GM20431 (cell line): Measurements from ENCODE around the gene DDX25.

Experiments used
- in situ Hi-C: fragments of 300-500 bp; cut with MseI, MboI; formaldehyde crosslinking; loops from one replicate; pipeline ENCODE4 v1.15.0; 2020; ENCODE audit warnings: low sequenced_read_pairs; ENCODE audit not compliant: unreplicated experiment

The DDX25 gene

DNA sequence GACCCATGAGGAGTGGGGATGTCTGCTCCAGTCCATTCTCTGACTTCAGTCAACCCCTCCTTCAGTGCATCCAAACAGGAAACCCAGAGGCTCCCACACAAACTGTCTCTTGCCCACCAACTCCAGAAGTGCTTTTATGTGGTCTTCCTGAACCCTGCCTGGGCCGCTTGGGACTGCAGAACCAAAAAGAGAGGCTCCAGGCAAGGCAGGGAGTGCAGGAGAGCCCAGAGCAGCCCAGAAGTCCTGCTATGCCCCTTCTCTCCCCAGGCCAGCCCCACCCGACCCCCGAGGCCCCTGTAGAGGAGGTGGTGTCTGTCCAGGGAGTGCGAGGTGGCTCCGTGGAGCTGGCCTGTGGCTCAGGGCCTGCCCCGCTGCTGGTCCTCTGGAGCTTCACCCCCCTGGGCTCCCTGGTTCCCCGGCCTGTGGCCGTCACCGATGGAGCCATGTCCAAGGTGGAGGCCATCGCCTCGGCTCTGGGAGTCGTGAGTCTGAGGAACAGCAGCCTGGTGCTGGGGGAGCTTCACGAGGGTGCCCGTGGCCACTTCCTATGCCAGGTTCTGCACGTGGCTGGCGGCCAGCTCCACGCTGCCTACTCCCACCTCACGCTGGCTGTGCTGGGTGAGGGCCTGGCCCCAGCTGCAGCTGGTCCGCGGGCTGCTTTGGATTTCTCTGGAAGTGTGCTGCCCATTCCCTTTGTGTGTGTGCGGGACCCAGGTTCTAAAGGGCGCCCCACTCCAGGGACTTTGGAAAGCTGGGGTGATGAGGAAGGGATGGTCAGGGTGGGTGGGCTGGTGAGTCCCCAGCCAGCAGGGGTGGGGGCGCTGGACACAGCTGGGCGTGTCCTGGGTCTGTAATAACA is 43.3 kb downstream of the DDX25 start:
- in situ Hi-C loops = no loop called here

DNA sequence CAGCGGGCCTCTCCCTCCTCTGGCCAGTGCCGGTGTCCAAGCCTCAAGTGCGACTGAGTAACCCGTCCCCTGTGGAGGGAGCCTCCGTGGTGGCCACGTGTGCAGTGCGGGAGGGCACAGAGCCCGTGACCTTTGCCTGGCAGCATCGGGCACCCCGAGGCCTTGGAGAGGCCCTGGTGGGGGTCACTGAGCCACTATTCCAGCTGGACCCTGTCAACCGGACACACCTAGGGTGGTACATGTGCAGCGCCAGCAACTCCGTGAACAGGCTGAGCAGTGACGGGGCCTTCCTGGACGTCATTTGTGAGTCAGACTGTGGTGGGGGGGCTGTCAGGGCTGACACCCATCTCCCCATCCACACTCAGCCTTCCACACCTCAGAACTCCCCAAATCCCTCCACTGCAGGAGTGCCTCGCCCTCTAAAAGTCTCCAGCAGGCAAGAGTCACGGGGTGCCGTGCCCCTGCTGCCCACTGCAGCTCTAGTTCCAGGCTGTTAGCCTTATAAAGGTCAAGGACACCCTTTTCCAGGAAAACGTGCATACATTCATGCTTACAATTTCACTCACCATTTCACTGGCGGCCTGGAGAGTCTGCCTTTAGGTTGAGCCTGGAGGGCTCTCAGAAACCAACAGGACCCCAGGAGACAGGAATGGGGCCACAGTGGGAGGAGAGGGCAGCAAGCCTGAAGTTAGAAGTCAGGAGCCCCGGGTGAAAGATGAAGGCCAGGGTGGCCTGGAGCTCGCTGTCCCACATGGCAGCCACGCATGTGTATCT is 44.2 kb downstream of the DDX25 start:
- in situ Hi-C loops = no loop called here

DNA sequence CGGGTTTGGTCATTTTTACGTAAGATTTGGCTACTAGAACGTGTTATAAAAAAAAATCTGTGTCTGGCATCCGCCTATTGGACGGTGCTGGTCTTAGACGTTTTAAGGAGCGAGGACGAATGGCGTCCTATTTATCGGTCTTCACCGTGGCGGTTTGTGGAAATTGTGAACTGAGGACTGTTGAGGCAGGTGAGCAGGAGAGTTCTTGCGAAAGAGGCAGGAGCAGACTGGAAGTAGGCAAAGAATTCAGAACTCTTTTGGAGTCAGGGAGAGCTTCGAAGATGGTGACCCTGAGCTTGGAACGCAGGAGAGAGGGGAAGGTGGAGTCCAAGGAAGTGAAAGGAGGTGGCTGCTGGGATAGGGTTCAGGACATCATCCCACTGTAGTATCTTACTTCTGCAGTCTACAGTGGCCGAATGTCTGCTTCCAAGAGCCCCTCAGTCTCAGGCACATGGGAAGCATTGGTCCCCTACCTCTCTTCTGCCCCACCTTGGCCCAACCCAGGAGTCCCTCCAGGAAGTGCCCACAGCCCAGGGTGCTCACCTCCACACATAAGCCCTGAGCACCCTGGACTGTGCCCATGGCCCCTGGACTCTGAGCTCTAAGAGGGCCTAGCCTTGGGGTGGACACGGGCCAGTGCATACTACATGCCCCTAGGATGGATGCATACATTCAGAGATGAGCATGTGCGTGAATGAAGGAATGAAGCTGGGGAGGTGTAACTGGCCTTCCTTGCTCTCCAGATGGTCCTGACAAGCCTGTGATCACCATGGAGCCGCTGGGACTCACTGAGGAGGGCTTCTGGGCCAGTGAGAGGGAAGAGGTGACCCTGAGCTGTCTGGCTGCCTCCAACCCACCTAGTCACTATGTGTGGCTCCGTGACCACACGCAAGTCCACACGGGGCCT is 45.2 kb downstream of the DDX25 start:
- in situ Hi-C loops = no loop called here

DNA sequence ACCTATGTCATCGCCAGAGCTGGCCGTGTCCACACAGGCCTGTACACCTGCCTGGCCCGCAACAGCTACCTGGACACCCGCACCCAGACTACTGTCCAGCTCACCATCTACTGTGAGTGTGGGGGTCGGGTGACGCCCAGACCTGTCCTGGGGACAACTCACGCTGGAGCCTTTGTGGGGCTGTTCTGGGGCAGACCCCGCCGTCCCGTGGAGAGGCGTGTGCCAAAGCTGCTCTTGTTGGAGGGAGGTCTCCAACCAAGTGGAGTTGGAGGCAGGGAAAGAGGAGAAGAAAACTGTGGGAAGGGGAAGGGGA is 45.8 kb downstream of the DDX25 start:
- in situ Hi-C loops = no loop called here

DNA sequence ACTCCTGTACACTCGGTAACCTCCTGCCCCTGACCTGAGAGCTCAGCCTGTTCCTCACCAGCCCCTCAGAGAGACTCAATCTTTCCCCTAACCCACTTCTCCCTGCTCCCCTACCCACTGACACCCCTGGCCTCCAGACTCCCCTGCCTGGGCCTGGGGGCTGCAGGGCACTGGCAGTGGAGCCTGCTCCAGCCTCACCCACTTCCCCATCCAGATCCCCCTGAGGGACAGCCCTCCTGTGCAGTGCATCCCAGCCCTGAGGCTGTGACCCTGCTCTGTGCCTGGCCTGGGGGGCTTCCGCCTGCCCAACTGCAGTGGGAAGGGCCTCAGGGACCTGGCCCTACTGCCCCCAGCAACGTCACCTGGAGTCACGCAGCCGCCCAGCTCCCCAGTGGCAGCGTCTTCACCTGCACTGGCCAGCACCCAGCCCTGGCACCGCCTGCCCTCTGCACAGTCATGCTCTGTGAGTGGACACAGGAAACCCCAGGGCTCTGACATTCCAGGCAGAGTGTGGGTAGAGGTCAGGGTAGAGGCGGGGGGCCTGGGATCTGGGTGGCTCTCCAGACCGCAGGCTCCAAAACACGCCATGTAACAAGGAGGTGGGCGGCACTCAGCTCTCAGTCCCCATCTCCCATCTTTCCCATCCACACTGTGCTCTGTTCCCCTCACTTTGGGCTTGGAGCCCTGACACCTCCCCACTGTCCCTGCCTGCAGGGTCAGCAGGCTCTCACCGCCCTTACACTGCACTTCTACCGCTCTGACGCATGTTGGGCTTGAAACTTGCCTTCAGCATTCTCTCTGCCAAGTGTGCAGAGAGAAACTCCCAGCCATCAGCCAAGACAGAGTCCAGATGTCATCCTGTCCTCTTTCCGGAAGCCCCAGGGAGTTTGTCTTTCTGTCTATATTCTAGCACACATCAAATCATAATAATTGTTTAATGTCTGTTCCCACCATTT is 46.7 kb downstream of the DDX25 start:
- in situ Hi-C loops = no loop called here

DNA sequence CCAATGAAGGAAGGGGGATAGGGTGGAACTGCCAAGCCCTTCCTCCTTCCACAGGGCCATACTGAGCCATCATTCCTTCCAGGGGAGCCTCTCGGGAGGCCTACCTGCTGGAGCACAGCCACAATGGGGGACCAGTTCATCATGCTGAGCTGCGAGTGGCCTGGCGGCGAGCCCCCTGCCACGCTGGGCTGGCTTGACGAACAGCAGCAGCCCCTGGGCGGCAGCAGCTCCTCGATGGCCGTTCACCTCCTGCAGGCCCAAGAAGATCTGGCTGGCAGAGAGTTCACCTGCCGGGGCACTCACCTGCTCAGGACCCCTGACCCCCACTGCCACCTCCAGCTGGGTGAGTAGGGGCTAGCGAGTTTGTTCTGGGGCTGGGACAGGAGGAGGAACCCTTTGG is 47.4 kb downstream of the DDX25 start:
- in situ Hi-C loops = no loop called here

DNA sequence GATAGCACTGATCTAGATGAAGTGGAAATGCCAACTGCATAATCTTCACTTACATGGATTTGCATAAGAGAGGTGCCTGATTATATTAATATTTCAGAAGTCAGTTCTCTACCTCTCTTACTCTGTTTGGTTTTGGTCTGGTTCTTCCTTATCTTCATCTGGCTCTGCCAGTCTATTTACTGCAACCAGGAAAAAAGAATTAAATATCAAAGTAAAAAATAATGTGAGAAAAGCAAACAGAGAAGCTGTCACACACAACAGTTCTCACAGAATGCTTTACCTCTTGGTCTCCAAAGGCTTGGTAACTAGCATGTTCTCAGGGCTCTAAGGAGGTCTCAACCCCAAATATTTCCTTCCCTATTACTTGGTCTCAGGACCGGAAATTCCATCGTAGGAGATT is 48.3 kb downstream of the DDX25 start:
- in situ Hi-C loops = no loop called here

DNA sequence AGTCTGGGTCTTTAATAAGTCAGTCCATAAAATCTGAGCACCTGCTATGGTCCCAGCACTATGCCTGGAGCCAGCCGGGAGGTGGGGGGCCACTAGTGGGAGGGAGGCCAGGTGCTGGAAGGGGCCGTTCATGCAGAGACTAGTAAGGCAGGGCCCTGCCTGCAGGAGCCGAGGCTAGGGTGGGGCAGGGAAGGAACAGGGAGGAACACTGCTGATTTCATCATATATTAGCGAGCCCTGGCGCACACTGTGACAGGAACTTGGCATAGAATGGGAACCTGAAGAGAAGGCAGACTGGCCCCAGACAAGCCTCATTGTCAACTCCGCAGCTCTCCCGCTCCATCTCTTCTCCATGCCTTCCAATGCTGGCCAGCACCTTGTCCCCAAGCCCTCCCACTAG is 48.7 kb downstream of the DDX25 start:
- in situ Hi-C loops = no loop called here

DNA sequence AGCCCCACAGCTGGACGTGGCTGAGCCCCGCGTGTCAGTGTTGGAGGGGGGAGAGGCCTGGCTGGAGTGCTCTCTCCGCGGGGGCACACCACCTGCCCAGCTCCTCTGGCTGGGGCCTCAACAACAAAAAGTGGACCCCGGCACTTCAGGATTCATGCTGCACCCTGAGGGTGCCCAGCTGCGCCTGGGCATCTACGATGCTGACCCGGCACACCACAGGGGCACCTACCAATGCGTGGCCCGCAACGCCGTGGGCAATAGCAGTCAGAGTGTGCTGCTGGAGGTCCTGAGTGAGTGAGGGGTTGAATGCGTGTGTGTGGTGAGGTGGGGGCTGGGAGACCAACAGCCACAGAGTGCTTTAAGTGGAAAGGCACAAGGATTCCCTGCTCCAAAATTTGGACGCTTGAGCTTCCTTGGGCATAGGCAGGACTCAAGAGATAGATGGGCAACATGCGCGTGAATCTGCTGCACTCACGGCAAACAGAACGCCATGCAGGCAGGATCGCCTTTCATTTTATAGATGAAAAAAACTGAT is 49.2 kb downstream of the DDX25 start:
- in situ Hi-C loops = no loop called here

DNA sequence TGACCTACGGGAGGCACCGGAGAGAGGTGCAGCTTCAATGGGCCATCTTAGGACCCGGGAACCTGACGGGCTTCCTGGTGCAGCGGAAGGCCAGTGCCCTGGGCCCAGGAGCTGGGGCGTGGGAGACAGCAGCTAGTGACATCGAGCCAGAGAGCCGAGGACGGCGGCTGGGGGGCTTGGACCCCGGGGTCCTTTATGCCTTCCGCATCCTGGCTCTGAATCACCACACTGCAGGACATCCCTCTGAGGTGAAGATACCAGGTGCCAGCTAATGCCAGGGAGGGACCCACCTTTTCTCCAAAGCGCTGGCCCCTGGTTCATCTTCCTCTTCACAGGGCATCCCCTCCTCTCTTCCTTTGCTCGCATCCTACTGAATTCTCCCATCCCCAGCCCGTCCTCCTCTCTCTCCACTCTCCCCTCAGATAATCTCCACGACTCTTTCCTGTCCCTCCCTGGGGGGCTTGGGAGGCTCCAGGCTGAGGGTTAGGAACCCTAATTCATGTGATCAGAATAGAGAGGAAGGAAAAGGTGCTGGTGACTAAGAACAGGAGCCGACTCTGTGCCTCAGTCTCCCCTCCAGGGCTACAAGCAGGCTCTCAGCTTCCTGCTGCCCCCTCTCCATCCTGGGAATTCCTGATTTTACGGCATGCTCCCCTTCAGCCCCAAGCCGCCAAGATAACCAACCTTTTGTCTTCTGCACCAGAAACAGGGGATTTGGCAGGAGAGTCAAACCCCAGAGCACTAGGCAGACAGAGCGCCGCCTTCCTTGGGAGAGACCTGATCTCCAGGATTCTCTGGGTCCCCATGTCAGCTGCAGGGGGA is 50.0 kb downstream of the DDX25 start:
- in situ Hi-C loops = no loop called here

DNA sequence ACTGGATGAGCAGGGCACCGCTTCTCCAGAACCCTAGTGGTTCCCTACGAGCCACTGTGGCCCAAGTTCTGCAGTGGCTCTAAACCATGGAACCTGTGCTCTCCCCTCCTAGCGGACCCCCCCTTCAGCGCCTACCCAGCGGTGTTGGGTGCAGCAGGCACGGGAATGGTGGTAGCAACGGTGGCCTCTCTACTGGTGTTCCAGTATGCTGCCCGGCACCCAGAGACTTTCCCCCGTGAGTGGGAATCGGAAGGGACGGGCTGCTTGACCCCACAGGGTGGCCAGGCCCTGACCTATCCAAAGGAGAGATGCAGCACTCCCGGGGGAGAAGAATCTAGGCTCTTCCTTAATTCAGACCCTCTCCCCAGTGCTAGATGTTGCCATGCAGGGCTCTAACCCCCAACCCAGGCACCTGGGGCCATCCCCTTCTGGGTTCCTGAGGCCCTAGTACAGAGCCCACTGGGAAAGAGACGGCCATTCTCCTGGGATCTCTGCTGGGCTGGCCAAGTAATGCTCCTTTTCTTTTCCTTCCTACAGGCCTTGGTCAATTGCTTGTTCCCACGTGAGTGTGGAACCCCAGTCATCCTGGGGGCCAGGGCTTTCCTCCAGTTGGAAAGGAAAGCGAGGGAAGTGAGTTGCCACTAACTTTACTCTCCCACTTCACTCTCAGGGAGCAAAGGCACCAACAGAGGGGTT is 50.8 kb downstream of the DDX25 start:
- in situ Hi-C loops = no loop called here

DNA sequence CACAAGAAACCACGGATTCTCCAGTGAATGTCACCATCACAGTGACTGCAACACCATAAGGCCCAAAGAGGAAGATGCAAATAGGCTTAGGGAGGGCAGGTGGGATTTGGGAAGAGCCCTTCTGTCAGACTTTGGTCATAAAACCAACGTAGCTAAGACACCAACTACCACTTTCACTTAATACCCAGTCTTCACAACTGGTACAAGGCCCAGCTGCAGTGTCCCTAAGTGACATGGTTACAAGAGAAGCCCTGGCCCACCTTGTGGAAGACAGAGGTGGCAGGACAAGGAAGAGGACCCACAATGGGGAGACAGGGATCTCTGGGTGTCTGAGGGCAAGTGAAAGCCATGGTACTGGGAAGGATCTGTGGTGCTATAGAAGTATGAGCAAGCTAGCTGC is 51.5 kb downstream of the DDX25 start:
- in situ Hi-C loops = no loop called here

DNA sequence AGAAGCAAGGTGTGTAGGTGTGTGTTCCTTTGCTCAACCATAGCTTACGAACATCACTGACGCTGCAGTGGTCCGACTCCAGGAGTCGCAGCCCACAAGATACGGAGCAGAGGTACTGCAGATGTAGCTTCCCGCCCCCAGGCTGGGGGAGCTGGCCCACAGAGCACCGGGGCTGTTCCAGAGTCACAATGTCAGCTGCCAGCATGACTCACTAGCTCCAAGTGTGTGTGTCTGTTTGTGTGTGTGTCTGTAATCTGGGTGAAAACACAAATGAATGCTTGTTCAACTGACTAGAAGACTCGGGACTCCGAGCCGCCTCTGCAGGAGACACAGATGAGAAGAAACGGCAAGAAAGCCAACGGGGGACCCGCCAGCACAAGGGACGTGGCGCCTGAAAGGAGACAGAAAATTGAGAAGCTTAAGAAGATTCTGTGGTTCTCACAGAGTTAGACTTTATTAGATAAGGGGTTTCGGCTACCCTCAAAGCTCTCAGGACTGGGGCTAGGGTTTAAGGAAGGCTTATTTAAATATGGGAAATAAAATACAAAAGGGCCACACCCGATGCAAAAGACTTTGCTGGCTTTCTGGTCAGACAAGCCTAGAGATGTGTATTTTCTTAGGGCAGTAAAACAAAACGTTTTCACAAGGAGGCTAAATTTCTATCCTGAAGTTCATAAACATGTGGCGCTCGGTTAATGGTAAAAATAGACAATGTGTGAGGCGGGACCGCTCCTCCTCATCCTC is 52.3 kb downstream of the DDX25 start:
- in situ Hi-C loops = no loop called here

DNA sequence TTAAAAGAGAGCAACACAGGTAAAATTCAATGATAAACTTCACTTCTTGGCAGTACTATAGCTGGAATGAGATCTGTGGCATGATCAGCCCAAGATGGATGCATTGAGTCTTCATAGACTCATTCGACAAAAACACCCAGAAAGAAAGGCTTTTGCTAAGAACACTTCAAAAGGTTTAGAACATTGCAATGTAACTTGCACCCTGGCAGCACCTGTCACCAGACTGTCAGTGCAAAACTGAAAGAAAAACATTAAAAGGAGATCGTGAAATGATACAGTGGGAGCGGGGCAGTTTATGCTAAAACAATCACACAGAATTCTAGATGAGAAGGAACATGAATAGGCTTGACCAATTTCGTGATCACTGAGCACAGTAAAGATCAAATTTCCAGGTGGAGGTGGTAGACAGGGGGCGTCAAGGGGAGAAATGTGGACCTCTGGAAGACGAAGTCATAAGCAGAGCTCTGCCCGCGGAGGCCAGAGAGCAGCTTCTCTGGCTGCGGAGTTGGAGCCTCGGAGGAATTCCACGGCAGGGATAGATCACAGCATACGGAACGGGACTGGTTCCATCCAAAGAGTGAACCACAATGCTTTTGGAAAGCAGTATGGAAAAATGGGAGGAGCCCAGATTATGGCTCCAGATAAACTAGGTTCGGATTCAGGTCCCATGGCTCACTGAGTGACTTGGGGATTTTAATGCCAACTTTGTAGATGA is 53.5 kb downstream of the DDX25 start:
- in situ Hi-C loops = no loop called here

DNA sequence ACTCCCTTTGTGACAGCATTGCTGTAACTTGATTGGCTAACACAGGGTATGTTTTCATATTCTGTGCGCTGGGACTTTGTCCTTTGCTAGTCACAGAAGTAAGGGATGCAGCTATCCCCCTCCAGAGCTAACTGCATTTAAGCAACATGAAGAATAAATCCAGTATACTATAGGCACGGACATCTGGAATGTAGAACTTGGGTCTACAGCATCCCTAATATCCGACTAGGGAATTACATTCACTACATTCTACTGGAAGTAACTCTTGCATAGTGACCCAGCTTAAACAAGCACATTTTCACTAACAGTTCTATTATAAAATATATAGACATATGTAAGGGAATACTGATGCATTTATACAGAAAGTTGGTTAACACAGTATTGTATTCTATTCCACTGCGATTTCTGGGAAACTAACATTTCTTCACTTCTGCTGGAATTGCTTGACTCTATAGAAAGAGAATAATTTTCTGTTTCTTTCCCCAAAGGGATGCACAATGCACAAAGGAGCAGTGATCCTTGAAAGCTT is 54.6 kb downstream of the DDX25 start:
- in situ Hi-C loops = no loop called here

DNA sequence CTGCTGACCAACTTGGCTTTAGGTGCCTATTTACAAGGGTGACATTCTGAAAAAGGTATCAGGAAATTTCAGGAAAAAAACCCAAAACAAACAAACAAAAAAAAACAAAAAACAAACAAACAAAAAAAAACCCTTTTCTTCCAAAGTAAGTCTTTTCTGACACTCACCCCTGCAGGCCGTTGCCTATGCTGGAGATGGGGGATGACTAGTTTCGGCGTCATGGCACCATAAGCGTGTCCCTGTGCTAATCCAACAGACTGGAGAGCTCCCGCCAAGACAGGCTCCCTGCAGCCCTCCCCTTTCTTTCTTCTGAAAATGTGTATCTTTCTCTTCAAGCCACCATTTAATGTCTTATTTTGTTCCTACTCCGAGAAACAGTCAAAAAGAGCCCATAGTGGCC is 55.2 kb downstream of the DDX25 start:
- in situ Hi-C loops = no loop called here
